Head of caudate nucleus (tissue), 42 donors: ENCODE results near the gene TRPM6.
"Not testable (repeated sequence)": the region's sequence is repeated elsewhere in the genome, so short reads cannot be mapped to it uniquely, and the experiment has no call there.

Experiments
- DNase-seq, 42 donors: peaks; one replicate each; pipeline versions ENCODE4 v3.0.0 to v3.0.0-alpha.2; 2020 to 2021; ENCODE audit warnings: mixed read lengths in 7 of 42
- intact Hi-C: fragments of 100-400 bp; cut with DNase I; formaldehyde crosslinking; loops from one replicate; pipeline ENCODE4 v1.15.0; 2022

TRPM6 gene

DNA sequence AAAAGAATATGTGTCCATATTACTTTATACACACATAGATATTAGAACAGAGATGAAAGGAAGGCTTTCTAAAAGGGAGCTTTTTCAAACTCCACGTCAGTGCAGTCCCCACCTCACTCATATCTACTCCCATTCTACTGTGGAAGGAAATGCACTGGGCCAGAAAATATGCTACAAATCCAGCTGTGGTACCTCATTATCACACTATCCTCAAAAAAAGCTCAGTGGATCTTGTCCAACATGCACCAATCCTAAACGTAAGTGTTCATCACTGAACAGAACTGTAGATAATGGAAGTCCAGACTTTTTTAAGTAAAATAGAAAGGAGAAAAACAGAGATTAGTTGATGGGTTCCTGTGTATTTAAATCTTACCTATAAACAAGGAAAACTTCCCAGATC, 27.9 kb downstream of the TRPM6 start:
- DNase-seq: no peak
- intact Hi-C loops: no loop called here

DNA sequence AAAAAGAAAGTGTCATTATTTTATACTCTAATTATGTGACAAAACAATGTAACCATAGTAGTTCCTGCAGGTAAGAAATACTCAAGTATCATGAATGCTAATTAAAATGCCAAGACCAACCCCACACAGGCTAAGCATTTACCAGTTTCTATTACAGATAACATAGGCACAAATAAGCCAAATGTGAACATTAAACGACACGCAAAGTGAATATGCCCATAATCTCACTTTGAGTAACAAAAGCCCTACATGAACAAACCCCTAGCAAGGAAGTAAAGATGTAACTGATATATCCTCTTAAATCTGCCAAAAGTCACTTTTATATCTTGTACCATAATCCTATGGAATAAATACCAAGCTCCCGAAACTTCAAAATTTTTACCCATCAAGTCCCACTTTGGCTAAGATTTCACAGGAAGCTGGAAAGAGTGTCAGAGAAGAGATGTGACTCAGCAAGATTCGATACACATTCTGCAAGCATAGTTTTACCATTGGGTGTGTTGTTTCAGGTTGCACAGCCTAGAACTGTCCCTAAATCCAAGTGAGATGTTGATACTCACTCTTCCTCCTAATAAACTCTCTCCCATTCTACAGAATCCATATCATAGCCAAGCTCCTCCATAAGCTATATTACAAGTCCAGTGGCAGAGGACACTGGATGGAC, 28.8 kb downstream of the TRPM6 start:
- DNase-seq: no peak
- intact Hi-C loops: no loop called here

DNA sequence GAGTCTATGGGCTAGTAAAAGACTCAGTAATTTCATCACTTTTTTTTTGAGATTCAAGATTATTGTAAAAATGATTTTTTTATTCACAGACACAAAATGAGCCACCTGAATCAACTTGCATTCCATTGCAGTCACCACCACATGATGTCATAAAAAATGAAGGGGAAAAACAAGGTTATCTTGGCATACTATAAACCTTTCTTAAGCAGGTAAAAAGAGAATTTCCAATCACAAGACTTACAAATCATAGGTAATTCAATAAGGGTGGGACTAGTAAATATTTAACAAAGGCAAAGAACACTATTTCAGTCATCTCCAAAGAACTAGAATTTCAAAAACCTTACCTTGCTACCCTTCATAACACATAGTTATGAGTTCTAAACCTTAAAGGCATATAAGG, 30.7 kb downstream of the TRPM6 start:
- DNase-seq: no peak
- intact Hi-C loops: no loop called here

DNA sequence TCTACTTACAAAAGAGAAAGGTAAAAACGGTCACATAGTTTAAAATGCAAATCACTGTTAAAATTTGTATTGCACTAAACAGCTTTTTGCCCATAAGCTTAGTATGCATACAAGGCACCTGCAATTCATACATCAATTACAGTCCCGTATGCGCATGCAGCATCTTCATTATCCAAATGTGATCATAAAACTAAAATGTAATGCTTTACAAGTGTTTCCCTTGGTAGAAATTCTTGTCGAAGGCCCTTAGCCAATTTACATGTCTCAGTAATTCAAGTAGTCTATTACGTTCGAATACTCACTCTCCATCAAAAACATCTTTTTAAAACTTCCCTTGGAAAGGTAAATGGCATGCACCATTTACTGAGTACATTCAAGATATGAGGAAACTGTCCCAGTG, 32.6 kb downstream of the TRPM6 start:
- intact Hi-C loops: no loop called here
- no peak for DNase-seq

GRCh38 chr9:74853024-74853423, 34.7 kb downstream of the TRPM6 start:
- DNase-seq, intact Hi-C loops: not testable (repeated sequence)

DNA sequence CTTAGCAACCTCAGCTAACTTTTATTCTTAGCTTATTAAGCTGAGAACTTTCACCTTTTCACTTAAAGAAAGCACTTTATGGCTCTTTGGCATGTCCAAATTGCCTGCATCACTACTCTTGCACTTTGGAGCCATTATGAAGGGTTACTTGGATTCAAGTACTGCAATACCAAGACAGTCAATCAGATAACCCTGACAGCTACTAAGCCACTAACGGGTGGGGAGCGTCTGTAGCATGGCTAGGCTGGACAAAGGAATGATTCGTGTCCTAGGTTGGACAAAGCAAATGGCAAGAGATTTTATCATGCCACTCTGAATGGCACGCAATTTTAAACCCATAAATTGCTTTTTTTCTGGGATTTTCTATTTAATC, 39.6 kb downstream of the TRPM6 start:
- intact Hi-C loops: no loop called here
- DNase-seq: no peak

DNA sequence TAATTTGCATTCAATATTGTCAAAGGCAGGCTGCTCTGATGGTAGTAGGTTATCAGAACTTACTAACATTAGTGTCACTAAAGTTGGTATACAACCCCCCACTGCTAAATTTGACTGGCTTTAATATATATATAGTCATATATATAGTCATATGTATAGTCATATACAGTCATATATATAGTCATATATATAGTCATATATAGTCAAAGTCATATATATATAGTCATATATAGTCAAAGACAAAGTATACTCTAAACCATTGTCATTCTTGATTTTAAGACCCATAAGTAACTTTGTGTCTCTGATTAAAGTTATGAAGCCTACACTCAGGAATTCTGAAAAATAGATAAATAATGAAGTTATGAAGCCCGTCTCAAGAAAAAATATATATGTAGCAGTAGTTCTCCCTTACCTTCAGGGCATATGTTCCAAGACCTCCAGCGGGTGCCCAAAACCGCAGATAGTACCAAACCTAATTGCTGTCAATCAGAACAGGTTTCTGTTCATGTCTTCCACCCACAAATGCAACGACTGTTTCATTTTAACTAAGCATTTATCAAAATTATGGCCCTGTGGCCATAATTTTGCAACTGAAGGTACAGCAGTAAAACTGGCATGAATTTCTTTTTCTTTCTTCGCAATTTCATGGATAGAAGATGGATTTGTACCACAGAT, 40.1 kb downstream of the TRPM6 start:
- intact Hi-C loops: no loop called here

GRCh38 chr9:74846766-74847165, 41.0 kb downstream of the TRPM6 start:
- intact Hi-C loops: no loop called here
- DNase-seq: no peak

More for the DNA sequence above, 40.1 kb downstream of the TRPM6 start:
- DNase-seq: no peak

DNA sequence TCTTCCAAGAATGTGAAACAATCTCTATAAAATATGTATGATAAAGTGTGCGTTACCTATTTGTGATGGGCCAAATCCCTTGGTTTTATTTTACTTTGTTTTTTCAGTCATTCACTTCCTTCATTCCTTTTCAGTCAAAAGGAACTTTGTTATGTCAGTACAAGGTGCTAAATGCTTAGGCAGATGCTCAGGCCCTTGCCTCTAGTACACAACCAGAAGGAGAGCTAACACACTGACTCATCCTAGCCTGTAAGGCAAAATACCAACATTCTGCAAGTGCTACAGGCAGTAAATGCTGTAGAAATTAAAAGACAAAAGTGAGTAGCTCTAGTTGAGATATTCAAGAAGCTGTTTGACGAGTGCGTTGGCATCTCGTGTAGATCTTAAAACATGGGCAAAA, 49.4 kb downstream of the TRPM6 start:
- intact Hi-C loops: no loop called here
- DNase-seq: no peak

GRCh38 chr9:74824654-74825053, 63.1 kb downstream of the TRPM6 start:
- intact Hi-C loops: no loop called here
- DNase-seq: no peak

GRCh38 chr9:74821636-74822035, 66.1 kb downstream of the TRPM6 start:
- intact Hi-C loops: no loop called here
- DNase-seq: peak; percentile 40 to 87 (median 72)

- no peak for DNase-seq
Measured at GRCh38 chr9:74817816-74818215, 69.9 kb downstream of the TRPM6 start.

DNA sequence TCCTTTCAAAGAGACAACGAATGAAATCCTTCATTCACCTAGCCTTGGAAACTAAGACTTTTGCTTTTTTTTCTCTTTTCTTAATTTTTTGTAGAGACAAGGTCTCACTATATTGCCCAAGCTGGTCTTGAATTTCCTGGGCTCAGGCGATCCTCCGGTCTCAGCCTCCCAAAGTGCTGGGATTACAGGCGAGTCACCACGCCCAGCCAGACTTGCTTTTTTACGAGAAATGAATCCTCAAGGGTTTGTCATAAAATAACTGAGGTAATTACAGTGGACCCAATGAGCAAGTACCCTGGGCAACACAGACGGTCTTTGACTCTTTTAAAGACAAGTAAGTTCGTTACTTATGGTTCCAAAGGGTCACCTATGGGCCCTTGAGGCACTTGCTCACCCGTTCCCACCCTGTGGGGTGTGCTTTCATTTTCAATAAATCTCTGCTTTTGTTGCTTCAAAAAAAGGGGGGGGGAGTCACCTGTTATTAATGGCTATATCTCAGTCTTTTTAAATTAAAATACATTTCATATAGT, 70.4 kb downstream of the TRPM6 start:
- intact Hi-C loops: no loop called here
- no peak for DNase-seq

More at GRCh38 chr9:74817816-74818215, 69.9 kb downstream of the TRPM6 start:
- intact Hi-C loops: no loop called here

- DNase-seq: no peak
- intact Hi-C loops: no loop called here
Measured at GRCh38 chr9:74810200-74810599, 77.5 kb downstream of the TRPM6 start.

DNA sequence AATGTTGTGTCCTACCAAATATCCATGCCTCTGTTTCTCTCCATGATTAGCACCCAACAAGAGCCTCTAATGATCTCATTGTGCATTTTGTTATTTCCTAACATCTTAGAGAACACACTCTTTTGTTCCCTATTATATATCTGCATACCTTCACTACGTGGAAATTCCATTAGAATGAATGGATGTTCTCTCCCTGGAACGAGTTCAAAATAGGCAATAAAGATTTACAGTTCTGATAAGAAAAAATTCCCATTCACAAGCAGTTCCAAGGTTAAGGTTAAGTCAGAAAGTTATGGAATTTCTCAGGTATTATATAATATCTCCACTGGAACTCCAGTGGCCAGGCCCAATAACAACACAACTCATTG, 83.7 kb downstream of the TRPM6 start:
- intact Hi-C loops: no loop called here
- DNase-seq: no peak

- no peak for DNase-seq
- intact Hi-C loops: no loop called here
Measured at GRCh38 chr9:74803376-74804017, 84.2 kb downstream of the TRPM6 start.

DNA sequence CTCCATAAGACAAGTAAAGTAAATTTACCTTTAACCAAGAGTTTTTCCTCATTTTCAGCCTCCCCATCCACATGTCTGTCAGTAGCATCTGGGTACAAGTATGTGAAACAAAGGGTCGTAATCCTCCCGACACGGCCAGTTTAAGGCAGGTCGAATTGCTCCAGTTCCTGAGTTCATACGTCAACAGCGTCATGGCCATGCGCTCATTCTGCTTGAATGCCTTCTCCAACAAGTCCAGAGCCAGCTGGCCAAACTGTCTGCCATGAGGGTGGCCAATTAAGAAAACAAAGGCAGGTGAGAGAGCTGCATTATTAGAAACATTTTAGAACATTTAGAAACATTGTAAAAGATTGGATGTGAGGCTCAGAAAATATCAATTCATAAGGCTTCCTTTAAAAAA, 87.5 kb downstream of the TRPM6 start:
- DNase-seq: no peak
- intact Hi-C loops: no loop called here

DNA sequence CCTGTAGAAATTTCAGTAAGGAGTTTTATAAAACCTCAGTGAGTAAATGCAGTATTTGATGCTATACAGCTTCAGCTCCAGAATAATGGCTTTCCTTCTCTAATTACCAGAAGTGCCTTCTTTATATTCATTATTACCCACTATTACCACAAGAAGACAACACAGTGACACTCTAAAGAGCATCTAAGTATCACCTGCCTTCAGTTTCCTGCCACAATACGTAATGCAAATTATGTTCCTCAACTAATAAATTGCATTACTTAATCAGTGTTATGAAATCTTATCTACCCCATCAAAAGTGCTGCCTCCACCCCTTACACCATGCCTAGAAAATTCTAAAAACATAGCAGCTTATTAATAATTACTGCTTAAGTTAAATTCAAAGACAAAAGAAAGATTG, 91.9 kb downstream of the TRPM6 start:
- intact Hi-C loops: no loop called here
- DNase-seq: no peak

DNA sequence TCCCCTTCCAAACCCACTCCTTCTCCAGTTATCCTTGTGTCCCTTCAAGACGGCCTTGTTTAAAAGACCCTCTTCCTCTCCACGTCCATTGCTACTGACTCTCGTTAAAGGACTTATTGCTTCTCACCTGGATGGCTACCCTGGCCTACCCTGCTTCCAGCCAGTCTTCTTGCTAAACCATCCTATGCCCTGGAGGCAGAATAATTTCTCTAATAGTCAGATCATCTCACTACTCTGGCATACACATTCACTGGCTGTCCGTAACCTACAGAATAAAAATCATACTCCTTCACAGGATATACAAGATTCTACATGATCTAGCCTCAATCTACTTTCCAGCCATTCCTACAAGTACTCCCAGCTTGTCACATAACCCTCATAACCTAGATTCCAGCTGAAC, 92.6 kb downstream of the TRPM6 start:
- intact Hi-C loops: no loop called here
- no peak for DNase-seq

DNA sequence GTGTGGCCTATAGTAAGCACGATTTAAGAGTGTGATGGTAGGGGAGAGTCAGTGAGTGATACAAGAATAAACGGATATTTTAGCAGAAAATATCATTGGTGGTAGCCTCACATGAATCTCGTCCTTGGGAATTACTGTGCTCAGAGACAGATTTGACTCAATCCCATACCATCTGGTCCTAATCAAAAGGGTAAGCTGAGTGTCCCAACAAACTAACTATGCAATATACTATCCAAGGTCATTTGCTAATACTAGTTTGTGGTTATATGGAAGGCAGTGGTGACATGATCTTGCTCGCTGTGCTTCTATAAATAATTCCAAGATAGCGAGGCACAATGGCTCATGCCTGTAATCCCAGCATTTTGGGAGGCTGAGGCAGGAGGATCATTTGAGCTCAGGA, 103.2 kb downstream of the TRPM6 start:
- no peak for DNase-seq
- intact Hi-C loops: no loop called here

GRCh38 chr9:74783408-74783807, 104.3 kb downstream of the TRPM6 start:
- DNase-seq: no peak
- intact Hi-C loops: no loop called here
